AG09309 (cell line): ENCODE data around the gene GJC2.
"Not testable (repeated sequence)": the region's sequence is repeated elsewhere in the genome, so short reads cannot be mapped to it uniquely, and the experiment has no call there.

Source experiments
- DNase-seq: peaks from one replicate; pipeline ENCODE4 v3.0.0-alpha.2; 2010; ENCODE audit warnings: low read depth
- H3K4me3 ChIP-seq: 2 replicates; pipeline ENCODE4 v1.5.1; 2011; ENCODE audit warnings: mild to moderate bottlenecking, low read depth, low read length, moderate library complexity; ENCODE audit not compliant: control insufficient read depth
- CTCF ChIP-seq: IDR thresholded peaks from 2 replicates; pipeline ENCODE4 v1.5.1; 2011; ENCODE audit warnings: mild to moderate bottlenecking, low read depth, low read length, inconsistent platforms; ENCODE audit not compliant: insufficient read depth, control insufficient read depth; ENCODE audit errors: missing control alignments

The GJC2 gene

GRCh38 chr1:228108742-228109072 is 41.0 kb upstream of the GJC2 start:
- no peak for DNase-seq
- no peak for TF ChIP-seq CTCF
- H3K4me3 ChIP-seq = peak overlapping the region; percentile 77

- peak within 1 kb of the TSS; percentile 77 for H3K4me3 ChIP-seq
- peak; percentile 74 for DNase-seq
- peak; percentile 17 for TF ChIP-seq CTCF
These were observed 40.4 kb upstream of the GJC2 start, which contains the start of gene MRPL55 for GRCh38 chr1:228109073-228109961. TSS of gene MRPL55 (minus strand) at chr1:228109299. CDS start at chr1:228108260, 1,039 bp downstream.

GRCh38 chr1:228109962-228110488 is 39.7 kb upstream of the GJC2 start:
- H3K4me3 ChIP-seq = peak overlapping the region; percentile 77
- no peak for TF ChIP-seq CTCF
- no peak for DNase-seq

GRCh38 chr1:228110556-228110955 is 39.2 kb upstream of the GJC2 start:
- TF ChIP-seq CTCF = no peak
- H3K4me3 ChIP-seq = no peak overlapping the region
- no peak for DNase-seq

GRCh38 chr1:228111315-228111714 is 38.4 kb upstream of the GJC2 start:
- H3K4me3 ChIP-seq, DNase-seq: not testable (repeated sequence)

GRCh38 chr1:228112167-228112566 is 37.6 kb upstream of the GJC2 start:
- no peak for TF ChIP-seq CTCF
- DNase-seq = no peak
- H3K4me3 ChIP-seq = no peak overlapping the region

GRCh38 chr1:228112617-228113016 is 37.1 kb upstream of the GJC2 start:
- no peak for DNase-seq

More at GRCh38 chr1:228112617-228113016, 37.1 kb upstream of the GJC2 start:
- no peak for TF ChIP-seq CTCF
- H3K4me3 ChIP-seq = no peak overlapping the region
